Measurements from ENCODE around the gene ATG4A.

ATG4A gene

GRCh38 chrX:108131471-108131870 lies 39.9 kb downstream of the ATG4A start:
- Histone ChIP-seq H3K27me3 (replicated peaks in 2 of 5; ENCODE audit: control insufficient read depth in 4 of 5, insufficient read depth in 5 of 5, low read length in 4 of 5) (peaks cover 0 to 2% (median 0%) of the 10 kb centered on the region in 5 experiments), H3K4me3 (ENCODE audit: control insufficient read depth in 1 of 7, extremely low read depth in 1 of 7, insufficient read depth in 4 of 7, low read depth in 2 of 7, low read length in 6 of 7) (no peak overlapping the region), H3K9me3 (ENCODE audit: control extremely low read depth in 1 of 5, control insufficient read depth in 4 of 5, insufficient read depth in 2 of 5, low read depth in 1 of 5, low read length in 4 of 5) (no peaks in the 10 kb centered on the region), H3K27ac (ENCODE audit: insufficient read depth in 1 of 2, low read depth in 1 of 2, low read length in 2 of 2, poor library complexity in 1 of 2, severe bottlenecking in 2 of 2) (no peak overlapping the region), H3K36me3 (ENCODE audit: control insufficient read depth in 4 of 4, insufficient read depth in 4 of 4, low read length in 3 of 4) (peaks cover 0 to 18% (median 4%) of the 10 kb centered on the region in 4 experiments), H3K4me1 (ENCODE audit: control extremely low read depth in 1 of 4, control insufficient read depth in 4 of 4, insufficient read depth in 4 of 4, low read length in 3 of 4) (no peaks in the 10 kb centered on the region)
- ChIA-PET POLR2A (no interaction called here), CTCF (no interaction called here)
- DNase-seq, result no peak
- 67% methylated on average over 2 of the region's 2 CpGs for WGBS (ENCODE audit: insufficient coverage)

- POLR2A ChIA-PET, result no interaction called here
Measured at GRCh38 chrX:108132034-108132433, 40.5 kb downstream of the ATG4A start.

GRCh38 chrX:108132876-108133275 lies 41.3 kb downstream of the ATG4A start:
- 89% methylated on average over 1 of the region's 2 CpGs for WGBS (ENCODE audit: insufficient coverage)
- Histone ChIP-seq H3K4me1 (ENCODE audit: control extremely low read depth in 1 of 4, control insufficient read depth in 4 of 4, insufficient read depth in 4 of 4, low read length in 3 of 4) (no peaks in the 10 kb centered on the region), H3K36me3 (ENCODE audit: control insufficient read depth in 4 of 4, insufficient read depth in 4 of 4, low read length in 3 of 4) (peaks cover 0 to 18% (median 7%) of the 10 kb centered on the region in 4 experiments), H3K9me3 (ENCODE audit: control extremely low read depth in 1 of 5, control insufficient read depth in 4 of 5, insufficient read depth in 2 of 5, low read depth in 1 of 5, low read length in 4 of 5) (no peaks in the 10 kb centered on the region), H3K27me3 (replicated peaks in 2 of 5; ENCODE audit: control insufficient read depth in 4 of 5, insufficient read depth in 5 of 5, low read length in 4 of 5) (peaks cover 0 to 2% (median 0%) of the 10 kb centered on the region in 5 experiments), H3K4me3 (ENCODE audit: control insufficient read depth in 1 of 7, extremely low read depth in 1 of 7, insufficient read depth in 4 of 7, low read depth in 2 of 7, low read length in 6 of 7) (no peak overlapping the region), H3K27ac (ENCODE audit: insufficient read depth in 1 of 2, low read depth in 1 of 2, low read length in 2 of 2, poor library complexity in 1 of 2, severe bottlenecking in 2 of 2) (no peak overlapping the region)
- ChIA-PET CTCF (no interaction called here), POLR2A (no interaction called here)
- no peak for DNase-seq

More at GRCh38 chrX:108132034-108132433, 40.5 kb downstream of the ATG4A start:
- Histone ChIP-seq H3K27me3 (replicated peaks in 2 of 5; ENCODE audit: control insufficient read depth in 4 of 5, insufficient read depth in 5 of 5, low read length in 4 of 5) (peaks cover 0 to 2% (median 0%) of the 10 kb centered on the region in 5 experiments), H3K9me3 (ENCODE audit: control extremely low read depth in 1 of 5, control insufficient read depth in 4 of 5, insufficient read depth in 2 of 5, low read depth in 1 of 5, low read length in 4 of 5) (no peaks in the 10 kb centered on the region), H3K27ac (ENCODE audit: insufficient read depth in 1 of 2, low read depth in 1 of 2, low read length in 2 of 2, poor library complexity in 1 of 2, severe bottlenecking in 2 of 2) (no peak overlapping the region), H3K4me1 (ENCODE audit: control extremely low read depth in 1 of 4, control insufficient read depth in 4 of 4, insufficient read depth in 4 of 4, low read length in 3 of 4) (no peaks in the 10 kb centered on the region), H3K4me3 (ENCODE audit: control insufficient read depth in 1 of 7, extremely low read depth in 1 of 7, insufficient read depth in 4 of 7, low read depth in 2 of 7, low read length in 6 of 7) (no peak overlapping the region), H3K36me3 (ENCODE audit: control insufficient read depth in 4 of 4, insufficient read depth in 4 of 4, low read length in 3 of 4) (peaks cover 0 to 18% (median 5%) of the 10 kb centered on the region in 4 experiments)
- CTCF ChIA-PET, result no interaction called here
- DNase-seq, result no peak
- 95% methylated on average over 8 of the region's 8 CpGs for WGBS (ENCODE audit: insufficient coverage)

GRCh38 chrX:108134724-108135123 lies 43.1 kb downstream of the ATG4A start:
- no peak for DNase-seq
- no peaks in the 10 kb centered on the region for H3K9me3 ChIP-seq (ENCODE audit: control extremely low read depth in 1 of 5, control insufficient read depth in 4 of 5, insufficient read depth in 2 of 5, low read depth in 1 of 5, low read length in 4 of 5)
- POLR2A ChIA-PET, result no interaction called here
- no peaks in the 10 kb centered on the region for H3K4me1 ChIP-seq (ENCODE audit: control extremely low read depth in 1 of 4, control insufficient read depth in 4 of 4, insufficient read depth in 4 of 4, low read length in 3 of 4)
- H3K36me3 ChIP-seq (ENCODE audit: control insufficient read depth in 4 of 4, insufficient read depth in 4 of 4, low read length in 3 of 4), result peaks cover 0 to 32% (median 9%) of the 10 kb centered on the region in 4 experiments
- CTCF ChIA-PET, result no interaction called here
- no peak overlapping the region for H3K27ac ChIP-seq (ENCODE audit: insufficient read depth in 1 of 2, low read depth in 1 of 2, low read length in 2 of 2, poor library complexity in 1 of 2, severe bottlenecking in 2 of 2)
- H3K27me3 ChIP-seq (replicated peaks in 2 of 5; ENCODE audit: control insufficient read depth in 4 of 5, insufficient read depth in 5 of 5, low read length in 4 of 5), result peaks cover 0 to 2% (median 0%) of the 10 kb centered on the region in 5 experiments
- WGBS (ENCODE audit: insufficient coverage), result 75% methylated on average over 1 of the region's 1 CpG
- H3K4me3 ChIP-seq (ENCODE audit: control insufficient read depth in 1 of 7, extremely low read depth in 1 of 7, insufficient read depth in 4 of 7, low read depth in 2 of 7, low read length in 6 of 7), result no peak overlapping the region

GRCh38 chrX:108138814-108139702 lies 47.5 kb downstream of the ATG4A start:
- DNase-seq, result peak; percentile 0 to 2 (median 2)
- ChIA-PET CTCF (interaction anchor here (1.0 to 1.7 kb wide), 2 partner anchors 19 to 118 kb away, joined by 3 to 4 read pairs; no protein-coding TSS in a partner anchor), POLR2A (no interaction called here)
- Histone ChIP-seq H3K27me3 (replicated peaks in 2 of 5; ENCODE audit: control insufficient read depth in 4 of 5, insufficient read depth in 5 of 5, low read length in 4 of 5) (no peaks in the 10 kb centered on the region), H3K4me3 (ENCODE audit: control insufficient read depth in 1 of 7, extremely low read depth in 1 of 7, insufficient read depth in 4 of 7, low read depth in 2 of 7, low read length in 6 of 7) (no peak overlapping the region), H3K36me3 (ENCODE audit: control insufficient read depth in 4 of 4, insufficient read depth in 4 of 4, low read length in 3 of 4) (peaks cover 0 to 27% (median 7%) of the 10 kb centered on the region in 4 experiments), H3K4me1 (ENCODE audit: control extremely low read depth in 1 of 4, control insufficient read depth in 4 of 4, insufficient read depth in 4 of 4, low read length in 3 of 4) (no peaks in the 10 kb centered on the region), H3K9me3 (ENCODE audit: control extremely low read depth in 1 of 5, control insufficient read depth in 4 of 5, insufficient read depth in 2 of 5, low read depth in 1 of 5, low read length in 4 of 5) (no peaks in the 10 kb centered on the region), H3K27ac (ENCODE audit: insufficient read depth in 1 of 2, low read depth in 1 of 2, low read length in 2 of 2, poor library complexity in 1 of 2, severe bottlenecking in 2 of 2) (no peak overlapping the region)
- 84% methylated on average over 3 of the region's 7 CpGs for WGBS (ENCODE audit: insufficient coverage)

- CTCF ChIA-PET, result no interaction called here
- Histone ChIP-seq H3K4me3 (ENCODE audit: control insufficient read depth in 1 of 7, extremely low read depth in 1 of 7, insufficient read depth in 4 of 7, low read depth in 2 of 7, low read length in 6 of 7) (no peak overlapping the region), H3K27me3 (replicated peaks in 2 of 5; ENCODE audit: control insufficient read depth in 4 of 5, insufficient read depth in 5 of 5, low read length in 4 of 5) (no peaks in the 10 kb centered on the region), H3K36me3 (ENCODE audit: control insufficient read depth in 4 of 4, insufficient read depth in 4 of 4, low read length in 3 of 4) (peaks cover 0 to 10% (median 3%) of the 10 kb centered on the region in 4 experiments), H3K9me3 (ENCODE audit: control extremely low read depth in 1 of 5, control insufficient read depth in 4 of 5, insufficient read depth in 2 of 5, low read depth in 1 of 5, low read length in 4 of 5) (no peaks in the 10 kb centered on the region), H3K27ac (ENCODE audit: insufficient read depth in 1 of 2, low read depth in 1 of 2, low read length in 2 of 2, poor library complexity in 1 of 2, severe bottlenecking in 2 of 2) (no peak overlapping the region), H3K4me1 (ENCODE audit: control extremely low read depth in 1 of 4, control insufficient read depth in 4 of 4, insufficient read depth in 4 of 4, low read length in 3 of 4) (no peaks in the 10 kb centered on the region)
- POLR2A ChIA-PET, result no interaction called here
- no peak for DNase-seq
Measured at GRCh38 chrX:108148524-108148923, 56.9 kb downstream of the ATG4A start.

- CTCF ChIA-PET, result interaction anchor here (0.6 kb wide), 1 partner anchor 1085 kb away, joined by 3 read pairs; no protein-coding TSS in a partner anchor
- 70% methylated on average over 1 of the region's 2 CpGs for WGBS (ENCODE audit: insufficient coverage)
- POLR2A ChIA-PET, result no interaction called here
- peaks cover 0 to 4% (median 0%) of the 10 kb centered on the region in 5 experiments for H3K27me3 ChIP-seq (replicated peaks in 2 of 5; ENCODE audit: control insufficient read depth in 4 of 5, insufficient read depth in 5 of 5, low read length in 4 of 5)
- no peak overlapping the region for H3K27ac ChIP-seq (ENCODE audit: insufficient read depth in 1 of 2, low read depth in 1 of 2, low read length in 2 of 2, poor library complexity in 1 of 2, severe bottlenecking in 2 of 2)
- peaks cover 0 to 7% (median 3%) of the 10 kb centered on the region in 4 experiments for H3K36me3 ChIP-seq (ENCODE audit: control insufficient read depth in 4 of 4, insufficient read depth in 4 of 4, low read length in 3 of 4)
- H3K9me3 ChIP-seq (ENCODE audit: control extremely low read depth in 1 of 5, control insufficient read depth in 4 of 5, insufficient read depth in 2 of 5, low read depth in 1 of 5, low read length in 4 of 5), result no peaks in the 10 kb centered on the region
- no peak overlapping the region for H3K4me3 ChIP-seq (ENCODE audit: control insufficient read depth in 1 of 7, extremely low read depth in 1 of 7, insufficient read depth in 4 of 7, low read depth in 2 of 7, low read length in 6 of 7)
- DNase-seq, result no peak
- H3K4me1 ChIP-seq (ENCODE audit: control extremely low read depth in 1 of 4, control insufficient read depth in 4 of 4, insufficient read depth in 4 of 4, low read length in 3 of 4), result no peaks in the 10 kb centered on the region
Measured at GRCh38 chrX:108156082-108156481, 64.5 kb downstream of the ATG4A start.

Measured in common myeloid progenitor, CD34-positive (primary cell).